ENCODE measurements around the gene ZNF778. TPM values are rescaled to one million over a fixed set of nuclear protein-coding genes. Genes with fewer than 3 reads are reported as not detected.

Gene ZNF778
- total RNA-seq, 1 experiment from 2014 or later, result 15.3 TPM

DNA sequence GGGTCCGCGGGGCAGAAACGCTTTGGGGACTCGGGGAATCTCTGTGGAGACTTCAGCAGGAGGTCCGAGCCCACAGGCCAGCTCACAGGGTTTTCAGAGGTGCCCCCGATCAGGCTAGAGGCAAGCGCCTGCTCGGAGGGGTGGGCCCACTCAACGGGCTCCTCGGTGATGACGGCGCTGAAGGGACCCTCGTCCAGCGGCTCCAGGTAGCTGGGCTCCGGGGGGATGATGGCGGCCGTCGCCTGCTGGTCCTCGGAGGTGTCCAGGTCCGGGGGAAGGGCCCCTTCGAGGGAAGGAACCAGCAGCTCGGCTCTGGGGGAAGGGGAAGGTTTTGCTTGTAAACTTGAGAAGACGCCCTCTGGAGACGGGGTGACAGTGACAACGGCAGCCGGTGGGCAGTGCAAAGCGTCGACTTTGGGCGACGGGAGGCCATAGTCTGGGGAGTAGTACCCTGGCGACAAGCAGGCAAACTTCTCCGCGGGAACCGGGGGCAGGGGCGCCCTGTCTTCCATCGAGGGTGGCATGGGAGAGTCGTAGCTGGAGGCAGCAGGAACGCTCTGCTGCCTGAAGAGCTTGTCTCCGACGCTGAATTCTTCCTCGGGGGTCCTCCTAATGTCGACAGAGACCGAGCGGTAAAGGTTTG lies 63.2 kb downstream of the ZNF778 start:
- H3K4me1 Mint-ChIP-seq (ENCODE audit: low read depth, unreplicated experiment), result no peaks in the 10 kb centered on the region

DNA sequence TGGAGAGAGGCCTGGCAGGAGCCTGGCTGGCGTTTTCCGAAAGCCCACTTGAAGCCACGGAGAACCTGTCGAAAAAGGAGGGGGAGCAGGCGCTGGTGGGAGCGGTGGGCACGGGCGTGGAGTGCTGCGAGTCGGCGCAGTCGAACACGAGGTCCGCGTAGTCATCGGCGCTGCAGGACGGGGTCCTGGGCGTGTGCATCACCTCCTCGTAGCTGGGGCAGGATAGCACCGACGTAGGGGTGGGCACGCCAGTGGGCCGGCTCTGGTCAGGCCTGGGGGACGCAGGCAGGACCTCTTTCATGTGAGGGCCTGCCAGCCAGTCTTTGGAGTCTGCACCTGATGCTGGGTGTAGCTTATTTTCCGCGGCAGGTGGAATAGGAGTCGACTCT lies 63.7 kb downstream of the ZNF778 start:
- DNase-seq, result no peak
- CTCF ChIA-PET, result no interaction called here
- Mint-ChIP-seq H3K4me1 (ENCODE audit: low read depth, unreplicated experiment) (no peaks in the 10 kb centered on the region), H3K36me3 (ENCODE audit: insufficient read depth, unreplicated experiment) (peaks cover 24% of the 10 kb centered on the region), H3K27ac (ENCODE audit: unreplicated experiment) (no peak overlapping the region), H3K9me3 (ENCODE audit: low read depth, unreplicated experiment) (no peaks in the 10 kb centered on the region), H3K27me3 (ENCODE audit: unreplicated experiment) (no peaks in the 10 kb centered on the region), H3K4me3 (ENCODE audit: low read depth, unreplicated experiment) (no peak overlapping the region)
- intact Hi-C loops (cut with micrococcal nuclease; ENCODE audit: unreplicated experiment), result no loop called here
- no TSS peak for BruUV-seq (replicated peaks)
- TF ChIP-seq, protein P1, sequence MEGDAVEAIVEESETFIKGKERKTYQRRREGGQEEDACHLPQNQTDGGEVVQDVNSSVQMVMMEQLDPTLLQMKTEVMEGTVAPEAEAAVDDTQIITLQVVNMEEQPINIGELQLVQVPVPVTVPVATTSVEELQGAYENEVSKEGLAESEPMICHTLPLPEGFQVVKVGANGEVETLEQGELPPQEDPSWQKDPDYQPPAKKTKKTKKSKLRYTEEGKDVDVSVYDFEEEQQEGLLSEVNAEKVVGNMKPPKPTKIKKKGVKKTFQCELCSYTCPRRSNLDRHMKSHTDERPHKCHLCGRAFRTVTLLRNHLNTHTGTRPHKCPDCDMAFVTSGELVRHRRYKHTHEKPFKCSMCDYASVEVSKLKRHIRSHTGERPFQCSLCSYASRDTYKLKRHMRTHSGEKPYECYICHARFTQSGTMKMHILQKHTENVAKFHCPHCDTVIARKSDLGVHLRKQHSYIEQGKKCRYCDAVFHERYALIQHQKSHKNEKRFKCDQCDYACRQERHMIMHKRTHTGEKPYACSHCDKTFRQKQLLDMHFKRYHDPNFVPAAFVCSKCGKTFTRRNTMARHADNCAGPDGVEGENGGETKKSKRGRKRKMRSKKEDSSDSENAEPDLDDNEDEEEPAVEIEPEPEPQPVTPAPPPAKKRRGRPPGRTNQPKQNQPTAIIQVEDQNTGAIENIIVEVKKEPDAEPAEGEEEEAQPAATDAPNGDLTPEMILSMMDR (IDR thresholded peaks at IDR 0.05; ENCODE audit: unreplicated experiment), result no peak

More for the DNA sequence above, 63.2 kb downstream of the ZNF778 start:
- no peaks in the 10 kb centered on the region for H3K27me3 Mint-ChIP-seq (ENCODE audit: unreplicated experiment)
- intact Hi-C loops (cut with micrococcal nuclease; ENCODE audit: unreplicated experiment), result no loop called here
- no peaks in the 10 kb centered on the region for H3K9me3 Mint-ChIP-seq (ENCODE audit: low read depth, unreplicated experiment)
- peaks cover 27% of the 10 kb centered on the region for H3K36me3 Mint-ChIP-seq (ENCODE audit: insufficient read depth, unreplicated experiment)
- DNase-seq, result no peak
- TF ChIP-seq, protein P1 (IDR thresholded peaks at IDR 0.05; ENCODE audit: unreplicated experiment), result no peak
- H3K27ac Mint-ChIP-seq (ENCODE audit: unreplicated experiment), result no peak overlapping the region
- CTCF ChIA-PET, result no interaction called here
- H3K4me3 Mint-ChIP-seq (ENCODE audit: low read depth, unreplicated experiment), result no peak overlapping the region
- no TSS peak for BruUV-seq (replicated peaks)

DNA sequence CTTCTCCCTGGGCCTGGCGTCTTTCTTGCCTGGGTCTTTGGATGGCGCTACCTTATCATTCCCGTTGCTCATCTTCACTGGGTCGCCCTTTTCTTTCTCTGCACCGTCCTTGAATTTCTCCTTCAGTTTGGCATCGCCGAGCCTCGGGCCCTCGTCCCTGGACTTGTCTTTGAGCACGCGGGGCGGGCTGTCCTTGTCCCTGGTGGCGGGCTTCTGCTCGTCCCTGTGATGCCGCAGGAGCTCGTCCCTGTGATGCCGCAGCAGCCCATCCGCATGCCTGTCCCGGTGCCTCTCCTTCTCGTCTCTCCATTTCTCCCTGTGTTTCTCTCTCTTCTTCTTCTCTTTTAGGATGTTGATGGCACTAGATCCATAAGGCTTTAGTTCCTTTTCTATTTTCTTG lies 64.3 kb downstream of the ZNF778 start:
- H3K9me3 Mint-ChIP-seq (ENCODE audit: low read depth, unreplicated experiment), result no peaks in the 10 kb centered on the region
- H3K27ac Mint-ChIP-seq (ENCODE audit: unreplicated experiment), result no peak overlapping the region
- TF ChIP-seq, protein P1 (IDR thresholded peaks at IDR 0.05; ENCODE audit: unreplicated experiment), result no peak
- no peak for DNase-seq
- intact Hi-C loops (cut with micrococcal nuclease; ENCODE audit: unreplicated experiment), result no loop called here
- no TSS peak for BruUV-seq (replicated peaks)
- no peaks in the 10 kb centered on the region for H3K4me1 Mint-ChIP-seq (ENCODE audit: low read depth, unreplicated experiment)
- H3K4me3 Mint-ChIP-seq (ENCODE audit: low read depth, unreplicated experiment), result no peak overlapping the region
- H3K27me3 Mint-ChIP-seq (ENCODE audit: unreplicated experiment), result no peaks in the 10 kb centered on the region
- CTCF ChIA-PET, result no interaction called here
- peaks cover 25% of the 10 kb centered on the region for H3K36me3 Mint-ChIP-seq (ENCODE audit: insufficient read depth, unreplicated experiment)

DNA sequence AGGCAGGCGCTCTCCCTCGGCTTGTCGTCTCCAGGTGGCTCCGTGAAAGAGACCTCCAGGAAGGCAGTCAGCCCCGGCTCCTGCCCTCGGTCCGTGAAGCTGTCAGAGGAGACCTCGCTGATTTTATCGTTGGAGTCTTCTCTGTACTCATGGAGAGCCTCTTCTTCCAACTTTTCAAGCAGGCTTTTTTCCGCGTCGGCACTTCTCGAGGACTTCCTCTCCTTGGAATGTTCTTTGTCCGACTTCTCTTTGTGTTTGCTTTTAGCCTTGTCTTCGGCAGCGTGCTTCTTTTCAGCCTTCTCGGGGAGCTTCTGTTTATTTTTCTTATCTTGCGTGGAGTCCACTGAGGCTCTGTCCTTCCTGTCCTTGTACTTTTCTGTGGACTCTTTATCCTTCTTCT lies 65.0 kb downstream of the ZNF778 start:
- TF ChIP-seq, protein P1 (IDR thresholded peaks at IDR 0.05; ENCODE audit: unreplicated experiment), result no peak

More for the DNA sequence above, 65.0 kb downstream of the ZNF778 start:
- Mint-ChIP-seq H3K4me3 (ENCODE audit: low read depth, unreplicated experiment) (no peak overlapping the region), H3K27me3 (ENCODE audit: unreplicated experiment) (no peaks in the 10 kb centered on the region), H3K27ac (ENCODE audit: unreplicated experiment) (no peak overlapping the region), H3K36me3 (ENCODE audit: insufficient read depth, unreplicated experiment) (peaks cover 28% of the 10 kb centered on the region), H3K4me1 (ENCODE audit: low read depth, unreplicated experiment) (no peaks in the 10 kb centered on the region), H3K9me3 (ENCODE audit: low read depth, unreplicated experiment) (no peaks in the 10 kb centered on the region)
- DNase-seq, result no peak
- CTCF ChIA-PET, result no interaction called here
- no TSS peak for BruUV-seq (replicated peaks)
- intact Hi-C loops (cut with micrococcal nuclease; ENCODE audit: unreplicated experiment), result no loop called here
